B cell (primary cell): ENCODE results near the gene ZDHHC7. TPM values are rescaled to one million over a fixed set of nuclear protein-coding genes. Genes with fewer than 3 reads are reported as not detected.

Experiments used
- ATAC-seq: fragments of 200-7000 bp; cut with Tn5 transposase; one replicate; pipeline ENCODE4 v1.10.0; 2021; ENCODE audit warnings: low read depth, mild to moderate bottlenecking, moderate number of reproducible peaks, moderate library complexity
- CTCF ChIA-PET: fragments of 350-600 bp; sonication (Branson Sonifier 250); formaldehyde crosslinking; loops from one replicate; lab custom pipeline; 2021; ENCODE audit warnings: antibody characterized with exemption, inconsistent platforms; lab: Charles Lee
- POLR2A ChIA-PET: fragments of 350-600 bp; sonication (Branson Sonifier 250); formaldehyde crosslinking; loops from one replicate; lab custom pipeline; 2021; ENCODE audit warnings: antibody characterized with exemption; lab: Charles Lee
- DNase-seq: peaks from one replicate; pipeline ENCODE4 v3.0.0; 2013
- H2AFZ ChIP-seq: 2 replicates; pipeline ENCODE4 v1.6.1; 2012; ENCODE audit warnings: mild to moderate bottlenecking, low read depth, low read length; ENCODE audit not compliant: insufficient read depth, poor library complexity, severe bottlenecking
- H3K27ac ChIP-seq, 2 donors: 1 replicate in 1 of 2; 2 replicates in 1 of 2; pipeline ENCODE4 v1.5.1; 2012 to 2013; ENCODE audit warnings: low read length in 2 of 2, mild to moderate bottlenecking in 2 of 2, moderate library complexity in 1 of 2
- H3K27me3 ChIP-seq, 4 experiments: fragments of 200-600 bp in 1 of 4; sonication (generic) in 1 of 4; replicated peaks in 1 of 4; 1 replicate in 2 of 4; 2 replicates in 2 of 4; pipeline versions ENCODE4 v1.6.1 to v1.7.0; 2013 to 2016; ENCODE audit warnings: low read length in 3 of 4, mild to moderate bottlenecking in 2 of 4, mixed read lengths in 1 of 4, moderate library complexity in 1 of 4; ENCODE audit not compliant: insufficient read depth in 4 of 4, control insufficient read depth in 3 of 4; ENCODE audit errors: control extremely low read depth in 1 of 4
- H3K36me3 ChIP-seq, 2 experiments: replicated peaks in 1 of 2; 1 replicate in 1 of 2; 2 replicates in 1 of 2; pipeline versions ENCODE4 v1.6.1 to v1.7.1; 2013; ENCODE audit warnings: low read length in 1 of 2; ENCODE audit not compliant: insufficient read depth in 2 of 2, control insufficient read depth in 1 of 2; ENCODE audit errors: control extremely low read depth in 1 of 2, extremely low read depth in 1 of 2
- H3K4me1 ChIP-seq, 2 donors: fragments of 200-600 bp in 1 of 2; sonication (generic) in 1 of 2; 1 replicate in 1 of 2; 2 replicates in 1 of 2; pipeline versions ENCODE4 v1.5.1 to v1.6.1; 2013 to 2017; ENCODE audit warnings: low read length in 2 of 2; ENCODE audit not compliant: control insufficient read depth in 2 of 2, insufficient read depth in 2 of 2
- H3K4me2 ChIP-seq: replicated peaks from 2 replicates; pipeline ENCODE3; 2012; ENCODE audit warnings: mild to moderate bottlenecking, low read depth, low read length; ENCODE audit not compliant: poor library complexity, severe bottlenecking
- H3K4me3 ChIP-seq, 5 experiments: fragments of 200-600 bp in 1 of 5; sonication (generic) in 1 of 5; 1 replicate in 3 of 5; 2 replicates in 2 of 5; pipeline versions ENCODE4 v1.5.1 to v1.7.0; 2011 to 2016; ENCODE audit warnings: low read length in 4 of 5, mild to moderate bottlenecking in 4 of 5, low read depth in 2 of 5, control low read depth in 1 of 5, moderate library complexity in 1 of 5; ENCODE audit not compliant: insufficient read depth in 1 of 5; ENCODE audit errors: control extremely low read depth in 1 of 5, extremely low read depth in 1 of 5
- H3K79me2 ChIP-seq: fragments of 200-600 bp; sonication (generic); one replicate; pipeline ENCODE4 v1.6.0; 2016; ENCODE audit warnings: low read length; ENCODE audit not compliant: control insufficient read depth, insufficient read depth
- H3K9ac ChIP-seq: fragments of 200-600 bp; sonication (generic); 2 replicates; pipeline ENCODE4 v1.6.1; 2017; ENCODE audit warnings: mild to moderate bottlenecking, low read length, moderate library complexity
- H3K9me3 ChIP-seq, 3 donors: one replicate each; pipeline versions ENCODE4 v1.6.1 to v1.7.1; 2013; ENCODE audit warnings: low read length in 2 of 3; ENCODE audit not compliant: control insufficient read depth in 2 of 3, insufficient read depth in 1 of 3; ENCODE audit errors: control extremely low read depth in 1 of 3
- H4K20me1 ChIP-seq: 2 replicates; pipeline ENCODE4 v1.6.0; 2012; ENCODE audit warnings: mild to moderate bottlenecking, low read length; ENCODE audit not compliant: insufficient read depth, control insufficient read depth, poor library complexity, severe bottlenecking
- H3K27ac Mint-ChIP-seq: one replicate; pipeline ENCODE4 v1.8.0; 2021; ENCODE audit warnings: mixed read lengths
- H3K27me3 Mint-ChIP-seq: one replicate; pipeline ENCODE4 v1.8.0; 2021; ENCODE audit warnings: mixed read lengths
- H3K4me1 Mint-ChIP-seq: one replicate; pipeline ENCODE4 v1.8.0; 2021; ENCODE audit warnings: mixed read lengths
- H3K4me3 Mint-ChIP-seq: one replicate; pipeline ENCODE4 v1.8.0; 2021; ENCODE audit warnings: mixed read lengths
- H3K9me3 Mint-ChIP-seq: one replicate; pipeline ENCODE4 v1.8.0; 2022; ENCODE audit warnings: mixed read lengths; ENCODE audit not compliant: insufficient read depth
- EZH2 ChIP-seq: IDR thresholded peaks from 2 replicates; pipeline ENCODE4 v1.6.1; 2012; ENCODE audit warnings: borderline replicate concordance, low read depth, mild to moderate bottlenecking, moderate library complexity, low read length; ENCODE audit not compliant: insufficient read depth, poor library complexity, severe bottlenecking
- WGBS: methylation state at CpG from one replicate; pipeline ENCODE4 v1.1.5; 2013; ENCODE audit warnings: missing lambda C conversion rate; ENCODE audit not compliant: insufficient coverage; 5-methylcytosine and 5-hydroxymethylcytosine counted together
- intact Hi-C: fragments of 100-400 bp; cut with micrococcal nuclease; formaldehyde crosslinking; loops from one replicate; pipeline ENCODE4 v1.10.0; 2022
- polyA plus RNA-seq: library from polyadenylated mRNA; depleted of rRNA; stranded (reverse); fragments of >200 nt; gene quantifications from 2 replicates; pipeline ENCODE4 v1.2.3, GENCODE V29; 2012
- total RNA-seq, 2 donors: library from RNA; stranded (reverse); fragments of 120-200 nt in 1 of 2; gene quantifications; 1 replicate in 1 of 2; 2 replicates in 1 of 2; pipeline versions ENCODE4 v1.2.3 to v1.2.4, GENCODE V29; 2013 to 2022
- TF ChIP-seq, protein P1 (sequence below): fragments of 200-600 bp; IDR thresholded peaks from one replicate; pipeline ENCODE4 v1.8.0; 2022; ENCODE audit warnings: antibody characterized with exemption, mild to moderate bottlenecking

ZDHHC7 gene
- total and polyA plus RNA-seq, 2 donors (not counting 1 experiment from before 2014, with no cell fraction given): 25.2 to 36.1 TPM

DNA sequence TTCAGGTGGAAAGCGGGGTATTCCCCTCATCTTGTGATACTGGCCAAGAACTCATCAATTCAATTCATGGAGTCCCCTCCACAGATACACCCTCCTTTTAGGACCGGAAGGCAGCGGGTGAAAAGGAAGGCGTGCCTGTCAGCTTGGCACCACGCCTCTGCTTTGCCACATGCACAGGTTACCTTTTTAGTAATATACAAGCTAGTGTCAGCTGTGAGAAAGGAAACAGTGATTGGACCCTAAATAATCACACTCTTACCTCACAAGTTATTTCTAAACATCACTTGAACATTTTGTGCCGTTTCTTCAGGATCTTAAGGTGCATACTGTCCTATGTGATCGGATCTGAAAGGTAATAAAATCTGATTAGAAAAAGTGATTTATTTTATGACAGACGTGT, 15.7 kb downstream of the ZDHHC7 start:
- no peaks in the 10 kb centered on the region for H3K9me3 Mint-ChIP-seq
- no peaks in the 10 kb centered on the region for H3K27me3 ChIP-seq
- no peak overlapping the region for H3K9ac ChIP-seq
- no peaks in the 10 kb centered on the region for H3K9me3 ChIP-seq
- ATAC-seq: no peak
- no peak overlapping the region for H2AFZ ChIP-seq
- DNase-seq: no peak
- no peak overlapping the region for H3K4me3 Mint-ChIP-seq
- H3K27me3 Mint-ChIP-seq: no peaks in the 10 kb centered on the region
- no peak overlapping the region for H3K27ac Mint-ChIP-seq
- CTCF ChIA-PET: interaction anchor here (0.6 to 2.2 kb wide), 4 partner anchors 24 to 91 kb away, joined by 3 to 5 read pairs (median 4); no protein-coding TSS in a partner anchor
- peaks cover 11 to 33% of the 10 kb centered on the region in 2 experiments for H3K36me3 ChIP-seq
- H3K4me1 ChIP-seq: peaks cover 0 to 7% of the 10 kb centered on the region in 2 donors
- no peak overlapping the region for H3K4me3 ChIP-seq
- no peak overlapping the region for H3K27ac ChIP-seq
- H3K79me2 ChIP-seq: peaks cover 74% of the 10 kb centered on the region
- intact Hi-C loops: no loop called here
- H4K20me1 ChIP-seq: peaks cover 15% of the 10 kb centered on the region
- POLR2A ChIA-PET: no interaction called here
- no peak overlapping the region for H3K4me2 ChIP-seq
- WGBS: 92% methylated on average over 1 of the region's 8 CpGs
- peaks cover 16% of the 10 kb centered on the region for H3K4me1 Mint-ChIP-seq
- TF ChIP-seq EZH2: no peak
- TF ChIP-seq, protein P1, sequence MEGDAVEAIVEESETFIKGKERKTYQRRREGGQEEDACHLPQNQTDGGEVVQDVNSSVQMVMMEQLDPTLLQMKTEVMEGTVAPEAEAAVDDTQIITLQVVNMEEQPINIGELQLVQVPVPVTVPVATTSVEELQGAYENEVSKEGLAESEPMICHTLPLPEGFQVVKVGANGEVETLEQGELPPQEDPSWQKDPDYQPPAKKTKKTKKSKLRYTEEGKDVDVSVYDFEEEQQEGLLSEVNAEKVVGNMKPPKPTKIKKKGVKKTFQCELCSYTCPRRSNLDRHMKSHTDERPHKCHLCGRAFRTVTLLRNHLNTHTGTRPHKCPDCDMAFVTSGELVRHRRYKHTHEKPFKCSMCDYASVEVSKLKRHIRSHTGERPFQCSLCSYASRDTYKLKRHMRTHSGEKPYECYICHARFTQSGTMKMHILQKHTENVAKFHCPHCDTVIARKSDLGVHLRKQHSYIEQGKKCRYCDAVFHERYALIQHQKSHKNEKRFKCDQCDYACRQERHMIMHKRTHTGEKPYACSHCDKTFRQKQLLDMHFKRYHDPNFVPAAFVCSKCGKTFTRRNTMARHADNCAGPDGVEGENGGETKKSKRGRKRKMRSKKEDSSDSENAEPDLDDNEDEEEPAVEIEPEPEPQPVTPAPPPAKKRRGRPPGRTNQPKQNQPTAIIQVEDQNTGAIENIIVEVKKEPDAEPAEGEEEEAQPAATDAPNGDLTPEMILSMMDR: no peak

DNA sequence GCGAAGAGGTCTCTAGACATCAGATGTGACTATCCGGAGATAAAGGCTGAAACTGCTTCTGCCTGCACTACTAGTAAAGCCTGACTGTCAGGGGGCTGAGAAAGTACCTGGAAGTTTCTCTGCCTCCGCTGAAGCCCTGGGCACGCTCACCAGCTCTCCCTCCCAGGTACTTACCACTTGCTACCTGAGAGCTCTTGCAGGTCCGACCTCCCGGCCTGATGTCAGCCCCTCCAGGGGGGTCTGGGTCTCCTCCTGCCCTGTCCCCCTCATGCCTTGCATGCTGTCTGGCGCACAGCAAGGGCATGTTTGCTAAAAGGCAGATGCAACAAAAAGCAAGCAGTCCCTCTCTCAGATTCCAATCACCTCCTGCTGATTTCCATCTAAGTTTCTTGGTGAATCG, 17.4 kb downstream of the ZDHHC7 start:
- TF ChIP-seq, protein P1: no peak
- TF ChIP-seq EZH2: no peak
- Histone ChIP-seq H3K9me3 (no peaks in the 10 kb centered on the region), H3K36me3 (peaks cover 9 to 46% of the 10 kb centered on the region in 2 experiments), H3K9ac (no peak overlapping the region), H3K79me2 (peaks cover 59% of the 10 kb centered on the region), H4K20me1 (peaks cover 8% of the 10 kb centered on the region), H3K27me3 (no peaks in the 10 kb centered on the region), H3K4me2 (no peak overlapping the region), H3K4me1 (peaks cover 0 to 7% of the 10 kb centered on the region in 2 donors), H3K27ac (no peak overlapping the region), H2AFZ (no peak overlapping the region), H3K4me3 (no peak overlapping the region)
- H3K9me3 Mint-ChIP-seq: no peaks in the 10 kb centered on the region
- POLR2A ChIA-PET: no interaction called here
- ATAC-seq (no peak), DNase-seq (no peak)
- H3K4me1 Mint-ChIP-seq: peaks cover 12% of the 10 kb centered on the region
- CTCF ChIA-PET: interaction anchor here (2.2 kb wide), 1 partner anchor 93 kb away, joined by 5 read pairs; no protein-coding TSS in a partner anchor
- no peaks in the 10 kb centered on the region for H3K27me3 Mint-ChIP-seq
- intact Hi-C loops: no loop called here
- H3K27ac Mint-ChIP-seq: no peak overlapping the region
- H3K4me3 Mint-ChIP-seq: no peak overlapping the region
- WGBS: over 99% methylated on average over 8 of the region's 8 CpGs
